SK-N-MC (cell line): ENCODE results near the gene CEACAM5.

ENCODE experiments used
- EZH2 ChIP-seq: fragments of 200-600 bp; sonication (generic); IDR thresholded peaks from one replicate; pipeline ENCODE4 v1.6.1; 2017; ENCODE audit warnings: antibody characterized with exemption
- POLR2AphosphoS5 ChIP-seq: IDR thresholded peaks from 2 replicates; pipeline ENCODE4 v1.6.1; 2012; ENCODE audit warnings: mild to moderate bottlenecking, low read depth, low read length, borderline replicate concordance

DNA sequence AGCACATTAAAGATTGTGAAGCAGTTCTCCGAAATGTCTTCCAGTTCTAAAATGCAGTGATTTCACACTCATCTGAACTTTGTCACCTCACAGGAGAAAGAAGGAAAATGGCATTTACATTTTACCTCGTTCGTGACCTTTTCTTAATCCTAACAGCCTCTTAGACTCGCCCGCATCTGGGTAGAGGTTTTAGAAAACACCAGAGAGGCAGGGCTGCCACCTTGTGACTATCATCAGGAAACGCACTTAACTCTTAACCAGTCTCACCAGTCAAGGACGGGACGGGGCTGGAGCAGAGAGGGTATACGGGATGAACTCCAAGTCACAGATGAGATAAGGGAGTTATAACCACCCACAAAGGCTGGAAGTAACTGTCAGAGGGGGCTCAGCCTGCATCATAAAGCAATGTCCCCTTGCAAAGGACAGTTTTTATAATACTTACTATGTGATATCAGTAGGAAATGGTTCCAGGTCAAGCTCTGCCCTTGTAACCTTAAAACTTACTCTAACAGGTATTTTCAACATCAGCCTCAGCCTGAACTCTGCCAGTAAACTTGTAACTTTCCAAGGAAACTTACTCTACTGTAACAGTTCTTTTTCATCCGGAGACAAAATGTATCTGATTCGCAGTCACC, 38.3 kb downstream of the CEACAM5 start:
- no peak for TF ChIP-seq EZH2
- no peak for TF ChIP-seq POLR2AphosphoS5
